Adipocyte (in vitro differentiated cells): ENCODE measurements around the gene PYGL.
A peak's percentile ranks its signal among the peaks of the same experiment; 100 is the strongest.

ENCODE experiments used
- DNase-seq: peaks from one replicate; pipeline ENCODE4 v3.0.0-alpha.2; 2015; ENCODE audit warnings: low read depth
- H3K27me3 ChIP-seq: replicated peaks from 2 replicates; pipeline ENCODE4 v1.7.0; 2013; ENCODE audit warnings: mild to moderate bottlenecking, low read length, moderate library complexity; ENCODE audit not compliant: control insufficient read depth, insufficient read depth
- H3K36me3 ChIP-seq: 2 replicates; pipeline ENCODE4 v1.7.0; 2013; ENCODE audit warnings: low read length, mild to moderate bottlenecking, moderate library complexity; ENCODE audit not compliant: control insufficient read depth, insufficient read depth, severe bottlenecking
- H3K4me1 ChIP-seq: 2 replicates; pipeline ENCODE4 v1.7.0; 2013; ENCODE audit warnings: mild to moderate bottlenecking, low read length, moderate library complexity; ENCODE audit not compliant: control insufficient read depth, insufficient read depth
- H3K4me3 ChIP-seq: 2 replicates; pipeline ENCODE4 v1.7.0; 2013; ENCODE audit warnings: mild to moderate bottlenecking, low read length, moderate library complexity
- H3K9ac ChIP-seq: 2 replicates; pipeline ENCODE4 v1.7.0; 2013; ENCODE audit warnings: mild to moderate bottlenecking, low read length, moderate library complexity
- H3K9me3 ChIP-seq: 2 replicates; pipeline ENCODE4 v1.7.0; 2013; ENCODE audit warnings: mild to moderate bottlenecking, low read length, moderate library complexity; ENCODE audit not compliant: control insufficient read depth

The PYGL gene

DNA sequence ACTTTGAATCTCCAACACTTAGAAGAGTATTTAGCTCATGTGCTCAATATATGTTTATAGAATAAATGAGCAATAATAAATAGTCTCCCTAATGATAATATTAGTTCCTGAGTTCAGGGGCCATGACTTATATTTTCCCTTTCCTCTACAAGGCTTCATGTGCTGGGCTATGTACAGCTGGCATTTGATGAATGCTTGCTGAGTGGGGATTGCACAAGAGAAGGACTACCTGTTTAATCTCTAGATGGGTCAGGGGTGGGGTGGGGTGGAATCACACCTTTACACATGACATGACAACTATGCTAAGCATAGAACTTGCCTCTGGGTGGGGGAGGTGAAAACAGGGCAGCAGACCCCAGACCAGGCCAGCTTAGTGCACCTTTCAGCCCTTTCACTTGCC is 80.0 kb downstream of the PYGL start:
- no peak for DNase-seq

DNA sequence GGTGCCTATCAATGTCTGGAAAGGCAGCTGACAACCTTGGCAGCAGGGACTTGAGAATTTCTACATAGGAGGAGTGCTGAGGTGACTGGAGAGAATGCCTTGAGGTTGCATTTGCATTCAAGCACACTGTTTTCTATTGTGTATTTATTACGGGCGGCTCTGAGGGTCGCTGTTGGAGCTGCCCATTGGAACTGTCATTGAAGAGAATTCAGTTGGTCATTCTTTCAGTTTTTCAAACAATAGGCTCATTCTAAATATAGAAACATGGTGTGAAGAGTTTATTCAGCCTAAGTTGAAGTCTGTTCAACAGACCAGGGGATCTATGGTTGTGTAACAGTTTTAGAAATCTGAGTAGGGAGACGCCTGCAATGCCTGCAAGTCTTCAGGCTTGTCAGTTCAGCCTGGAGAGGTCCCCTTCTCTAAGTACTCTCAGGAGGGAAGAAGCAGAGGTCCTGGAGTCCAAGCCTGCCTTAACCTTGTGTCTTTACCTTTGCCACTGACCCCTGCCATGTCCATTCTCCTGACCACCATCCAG is 82.2 kb downstream of the PYGL start:
- Histone ChIP-seq H3K36me3 (no peaks in the 10 kb centered on the region), H3K9me3 (no peaks in the 10 kb centered on the region), H3K4me3 (no peak overlapping the region), H3K4me1 (peaks cover 23% of the 10 kb centered on the region), H3K27me3 (no peaks in the 10 kb centered on the region), H3K9ac (no peak overlapping the region)
- DNase-seq, result peak; percentile 85

More for the DNA sequence above, 80.0 kb downstream of the PYGL start:
- peaks cover 22% of the 10 kb centered on the region for H3K4me1 ChIP-seq
- no peaks in the 10 kb centered on the region for H3K9me3 ChIP-seq
- no peaks in the 10 kb centered on the region for H3K36me3 ChIP-seq
- H3K27me3 ChIP-seq, result no peaks in the 10 kb centered on the region
- H3K9ac ChIP-seq, result no peak overlapping the region
- no peak overlapping the region for H3K4me3 ChIP-seq

DNA sequence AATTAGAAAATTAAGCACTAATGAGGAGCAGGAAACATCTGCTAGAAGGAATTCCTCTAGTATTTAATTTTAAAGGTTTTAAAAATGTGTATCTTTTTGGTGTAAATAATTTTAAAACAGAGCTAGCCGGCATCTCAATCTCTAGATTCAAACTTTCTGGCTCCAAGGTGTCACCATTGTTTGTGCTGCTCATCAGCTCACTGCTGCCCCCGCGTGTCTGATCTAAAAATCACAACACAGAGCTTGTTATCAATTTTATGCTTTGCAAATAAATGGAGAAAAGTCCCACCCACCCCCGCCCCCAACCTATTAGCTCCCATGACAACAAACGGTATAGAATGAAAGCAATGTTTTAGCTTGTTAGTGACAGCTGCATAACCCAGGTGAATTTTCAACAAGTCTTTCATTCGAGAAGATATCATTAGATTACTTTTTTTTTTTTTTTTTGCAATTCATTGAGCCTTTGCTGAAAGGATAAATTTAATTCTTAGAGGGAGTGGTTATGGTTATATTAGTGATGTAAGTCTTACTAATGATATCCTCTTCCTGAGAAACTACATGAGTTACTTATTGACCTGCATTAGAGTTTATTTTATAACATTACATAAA is 83.7 kb downstream of the PYGL start:
- peaks cover 23% of the 10 kb centered on the region for H3K4me1 ChIP-seq
- H3K9me3 ChIP-seq, result no peaks in the 10 kb centered on the region
- no peaks in the 10 kb centered on the region for H3K36me3 ChIP-seq
- H3K27me3 ChIP-seq, result peaks cover 5% of the 10 kb centered on the region
- peak; percentile 93 for DNase-seq
- peak overlapping the region; percentile 85 for H3K4me3 ChIP-seq
- peak overlapping the region; percentile 83 for H3K9ac ChIP-seq

DNA sequence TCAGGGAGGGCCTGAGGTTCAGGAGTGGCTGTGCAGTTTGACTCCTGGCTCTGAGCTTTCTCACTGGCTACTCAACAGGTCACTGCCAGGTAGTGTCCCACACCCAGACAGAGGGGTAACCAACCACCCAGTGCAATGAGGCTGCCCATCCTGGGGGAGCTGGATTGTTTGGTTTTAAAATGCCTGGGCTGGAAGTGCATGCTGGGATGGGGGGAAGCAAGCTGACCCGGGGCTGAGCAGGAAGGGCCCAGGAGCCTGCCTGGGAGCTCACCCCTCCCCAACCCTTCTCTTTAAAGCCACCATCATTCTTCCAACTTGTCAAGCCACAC is 85.0 kb downstream of the PYGL start:
- Histone ChIP-seq H3K27me3 (peaks cover 5% of the 10 kb centered on the region), H3K4me3 (peak overlapping the region; percentile 85)
- no peak for DNase-seq

DNA sequence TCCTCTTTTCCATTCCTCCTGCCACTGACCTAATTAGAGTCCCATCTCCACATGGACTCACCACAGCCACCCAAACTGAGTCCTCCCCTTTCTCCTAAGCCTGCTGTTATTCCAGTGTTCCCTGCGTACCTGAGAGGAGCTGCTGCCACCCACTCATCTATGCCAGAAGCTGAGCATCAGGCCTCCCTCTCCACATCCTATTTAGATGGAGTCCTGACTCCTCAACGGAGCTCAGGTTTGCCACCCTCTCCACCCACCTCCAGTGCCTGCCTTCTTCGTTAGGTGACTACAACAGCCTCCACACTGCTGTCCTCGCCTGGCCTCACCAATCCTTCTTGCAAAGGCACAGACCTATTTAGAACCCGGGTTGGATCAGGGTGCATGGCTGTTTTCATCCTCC is 87.6 kb downstream of the PYGL start:
- H3K36me3 ChIP-seq, result no peaks in the 10 kb centered on the region
- H3K4me1 ChIP-seq, result peaks cover 13% of the 10 kb centered on the region
- H3K27me3 ChIP-seq, result peaks cover 5% of the 10 kb centered on the region
- no peaks in the 10 kb centered on the region for H3K9me3 ChIP-seq
- no peak overlapping the region for H3K4me3 ChIP-seq
- H3K9ac ChIP-seq, result no peak overlapping the region
- no peak for DNase-seq

More for the DNA sequence above, 85.0 kb downstream of the PYGL start:
- H3K4me1 ChIP-seq, result peaks cover 23% of the 10 kb centered on the region
- no peaks in the 10 kb centered on the region for H3K9me3 ChIP-seq
- peak overlapping the region; percentile 83 for H3K9ac ChIP-seq
- no peaks in the 10 kb centered on the region for H3K36me3 ChIP-seq

DNA sequence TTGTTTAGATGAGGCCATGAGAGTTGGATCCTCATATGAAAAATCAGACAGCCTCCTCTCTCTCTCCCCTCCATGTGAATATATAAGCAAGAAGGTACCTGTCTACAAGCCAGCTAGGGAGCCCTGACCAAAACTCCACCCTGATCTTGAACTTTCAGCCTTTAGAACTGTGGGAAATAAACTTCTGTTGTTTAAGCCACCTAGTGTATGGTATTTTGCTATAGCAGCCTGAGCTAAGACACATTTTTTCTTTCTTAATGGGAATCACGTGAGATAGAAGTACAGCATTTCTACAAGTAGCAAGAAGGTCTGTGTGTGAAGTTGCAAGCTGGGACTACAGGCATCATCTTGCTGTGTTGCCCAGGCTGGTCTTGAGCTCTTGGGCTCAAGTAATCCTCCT is 88.7 kb downstream of the PYGL start:
- H3K27me3 ChIP-seq, result peaks cover 5% of the 10 kb centered on the region
- H3K9me3 ChIP-seq, result no peaks in the 10 kb centered on the region
- no peak overlapping the region for H3K9ac ChIP-seq
- H3K4me3 ChIP-seq, result no peak overlapping the region
- peak; percentile 28 for DNase-seq
- peaks cover 12% of the 10 kb centered on the region for H3K4me1 ChIP-seq
- no peaks in the 10 kb centered on the region for H3K36me3 ChIP-seq
